ENCODE results near the gene STPG1.

STPG1 gene

DNA sequence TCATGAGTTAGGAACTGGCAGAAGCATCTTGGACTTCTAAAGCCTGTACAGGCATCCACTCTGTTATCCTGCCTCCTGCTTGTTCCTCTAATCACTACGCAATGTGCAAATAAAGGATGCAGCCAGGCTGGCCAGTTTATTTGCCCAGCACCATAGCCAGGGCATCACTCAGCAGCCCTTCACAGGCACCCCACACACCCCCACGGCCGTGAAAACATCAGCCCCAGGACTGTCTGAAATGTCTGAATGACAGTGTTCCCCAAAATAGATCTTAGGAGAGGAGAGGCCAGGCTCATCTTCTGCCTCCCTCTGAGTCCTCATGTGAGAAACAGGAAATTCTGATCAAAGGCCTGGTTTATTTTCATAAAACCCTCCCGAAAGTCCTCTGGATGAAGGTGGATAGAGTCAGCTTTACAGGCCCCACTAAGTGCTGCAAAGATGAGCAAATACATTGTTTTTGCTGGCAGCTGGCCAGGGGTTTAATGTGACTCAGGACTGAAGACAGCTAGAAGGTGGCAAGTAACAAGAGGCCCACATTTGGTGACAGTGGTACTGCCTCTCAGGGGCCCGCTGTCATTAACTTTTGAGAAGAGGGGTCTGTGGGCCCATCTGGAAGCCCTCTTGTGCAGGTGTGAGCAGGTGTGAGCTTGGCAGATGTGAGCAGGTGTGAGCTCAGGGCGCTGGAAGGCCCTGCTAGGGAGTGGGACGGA is 61.5 kb downstream of the STPG1 start:
- no peak overlapping the region for H3K4me3 ChIP-seq
- H3K27me3 ChIP-seq, result peaks cover 0 to 9% of the 10 kb centered on the region in 2 donors
- TF ChIP-seq, protein P1, sequence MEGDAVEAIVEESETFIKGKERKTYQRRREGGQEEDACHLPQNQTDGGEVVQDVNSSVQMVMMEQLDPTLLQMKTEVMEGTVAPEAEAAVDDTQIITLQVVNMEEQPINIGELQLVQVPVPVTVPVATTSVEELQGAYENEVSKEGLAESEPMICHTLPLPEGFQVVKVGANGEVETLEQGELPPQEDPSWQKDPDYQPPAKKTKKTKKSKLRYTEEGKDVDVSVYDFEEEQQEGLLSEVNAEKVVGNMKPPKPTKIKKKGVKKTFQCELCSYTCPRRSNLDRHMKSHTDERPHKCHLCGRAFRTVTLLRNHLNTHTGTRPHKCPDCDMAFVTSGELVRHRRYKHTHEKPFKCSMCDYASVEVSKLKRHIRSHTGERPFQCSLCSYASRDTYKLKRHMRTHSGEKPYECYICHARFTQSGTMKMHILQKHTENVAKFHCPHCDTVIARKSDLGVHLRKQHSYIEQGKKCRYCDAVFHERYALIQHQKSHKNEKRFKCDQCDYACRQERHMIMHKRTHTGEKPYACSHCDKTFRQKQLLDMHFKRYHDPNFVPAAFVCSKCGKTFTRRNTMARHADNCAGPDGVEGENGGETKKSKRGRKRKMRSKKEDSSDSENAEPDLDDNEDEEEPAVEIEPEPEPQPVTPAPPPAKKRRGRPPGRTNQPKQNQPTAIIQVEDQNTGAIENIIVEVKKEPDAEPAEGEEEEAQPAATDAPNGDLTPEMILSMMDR (IDR thresholded peaks at IDR 0.05), result no peak
- H3K9me3 ChIP-seq, result no peaks in the 10 kb centered on the region
- no peak for DNase-seq
- no peak overlapping the region for H3K27ac ChIP-seq
- intact Hi-C loops (cut with DNase I; ENCODE audit: low total_unique reads), result no loop called here
- H3K36me3 ChIP-seq, result peaks cover 0 to under 1% (median 0%) of the 10 kb centered on the region in 3 donors
- no peaks in the 10 kb centered on the region for H3K4me1 ChIP-seq

- Histone ChIP-seq H3K4me1 (no peaks in the 10 kb centered on the region), H3K27me3 (peaks cover 0 to 16% of the 10 kb centered on the region in 2 donors), H3K27ac (no peak overlapping the region), H3K4me3 (no peak overlapping the region), H3K9me3 (no peaks in the 10 kb centered on the region), H3K36me3 (no peaks in the 10 kb centered on the region)
- no peak for DNase-seq
- TF ChIP-seq, protein P1 (IDR thresholded peaks at IDR 0.05), result no peak
- intact Hi-C loops (cut with DNase I; ENCODE audit: low total_unique reads), result no loop called here
These were observed 62.3 kb downstream of the STPG1 start for GRCh38 chr1:24351247-24351646.

DNA sequence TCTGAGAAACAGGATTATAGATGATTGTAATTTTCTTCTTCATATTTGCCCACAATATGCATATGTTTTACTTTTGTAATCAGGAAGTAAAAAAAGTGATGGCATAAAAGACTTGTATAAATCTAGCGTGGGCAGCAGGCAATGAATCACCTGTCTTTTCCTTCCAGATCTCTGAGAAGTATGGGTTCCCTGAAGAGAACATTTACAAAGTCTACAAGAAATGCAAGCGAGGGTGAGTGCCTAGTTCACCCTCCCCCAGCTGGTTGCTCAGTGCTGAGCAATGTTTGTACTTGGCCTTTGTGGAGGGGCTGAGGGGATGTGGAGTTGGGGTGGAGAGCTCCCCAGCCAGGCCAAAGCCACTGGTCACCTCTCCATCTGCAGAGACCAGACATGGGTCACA is 63.7 kb downstream of the STPG1 start:
- no peaks in the 10 kb centered on the region for H3K36me3 ChIP-seq
- TF ChIP-seq, protein P1 (IDR thresholded peaks at IDR 0.05), result no peak
- H3K4me3 ChIP-seq, result no peak overlapping the region
- no peak for DNase-seq
- intact Hi-C loops (cut with DNase I; ENCODE audit: low total_unique reads), result no loop called here
- no peaks in the 10 kb centered on the region for H3K9me3 ChIP-seq
- no peaks in the 10 kb centered on the region for H3K4me1 ChIP-seq
- H3K27ac ChIP-seq, result no peak overlapping the region
- peaks cover 0 to 17% of the 10 kb centered on the region in 2 donors for H3K27me3 ChIP-seq

DNA sequence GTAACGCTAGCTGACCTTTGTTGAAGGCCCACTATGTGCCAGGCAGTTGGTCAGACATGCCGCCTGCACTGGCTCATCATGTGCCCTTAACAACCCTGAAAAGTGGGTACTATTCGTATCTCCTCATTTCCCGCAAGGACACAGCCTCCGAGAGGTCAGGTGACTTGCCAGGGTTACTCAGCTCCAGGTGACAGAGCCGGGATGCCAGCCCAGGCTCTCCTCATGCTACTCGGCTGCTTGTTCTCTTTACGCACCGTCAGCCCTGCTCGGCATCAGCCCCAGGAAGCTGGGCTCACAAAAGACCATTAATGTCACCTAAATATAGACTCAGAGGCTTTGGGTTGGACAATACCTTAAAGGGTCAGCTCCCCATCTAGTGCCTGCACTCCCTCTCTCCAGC is 65.4 kb downstream of the STPG1 start:
- Histone ChIP-seq H3K4me3 (no peak overlapping the region), H3K9me3 (no peaks in the 10 kb centered on the region), H3K36me3 (no peaks in the 10 kb centered on the region), H3K27ac (no peak overlapping the region), H3K27me3 (peaks cover 0 to 17% of the 10 kb centered on the region in 2 donors), H3K4me1 (no peaks in the 10 kb centered on the region)
- TF ChIP-seq, protein P1 (IDR thresholded peaks at IDR 0.05), result no peak
- intact Hi-C loops (cut with DNase I; ENCODE audit: low total_unique reads), result no loop called here
- no peak for DNase-seq

- TF ChIP-seq, protein P1 (IDR thresholded peaks at IDR 0.05), result no peak
- peaks cover 0 to 17% of the 10 kb centered on the region in 2 donors for H3K27me3 ChIP-seq
- no peaks in the 10 kb centered on the region for H3K36me3 ChIP-seq
- no peaks in the 10 kb centered on the region for H3K9me3 ChIP-seq
- no peaks in the 10 kb centered on the region for H3K4me1 ChIP-seq
- H3K27ac ChIP-seq, result no peak overlapping the region
- intact Hi-C loops (cut with DNase I; ENCODE audit: low total_unique reads), result no loop called here
- no peak for DNase-seq
- no peak overlapping the region for H3K4me3 ChIP-seq
These were observed 66.2 kb downstream of the STPG1 start for GRCh38 chr1:24347159-24347934.

All from tibial artery (tissue), 4 donors.